Measurements from ENCODE around the gene EFCAB7. TPM values are rescaled to one million over a fixed set of nuclear protein-coding genes. Genes with fewer than 3 reads are reported as not detected.

Gene EFCAB7, protein sequence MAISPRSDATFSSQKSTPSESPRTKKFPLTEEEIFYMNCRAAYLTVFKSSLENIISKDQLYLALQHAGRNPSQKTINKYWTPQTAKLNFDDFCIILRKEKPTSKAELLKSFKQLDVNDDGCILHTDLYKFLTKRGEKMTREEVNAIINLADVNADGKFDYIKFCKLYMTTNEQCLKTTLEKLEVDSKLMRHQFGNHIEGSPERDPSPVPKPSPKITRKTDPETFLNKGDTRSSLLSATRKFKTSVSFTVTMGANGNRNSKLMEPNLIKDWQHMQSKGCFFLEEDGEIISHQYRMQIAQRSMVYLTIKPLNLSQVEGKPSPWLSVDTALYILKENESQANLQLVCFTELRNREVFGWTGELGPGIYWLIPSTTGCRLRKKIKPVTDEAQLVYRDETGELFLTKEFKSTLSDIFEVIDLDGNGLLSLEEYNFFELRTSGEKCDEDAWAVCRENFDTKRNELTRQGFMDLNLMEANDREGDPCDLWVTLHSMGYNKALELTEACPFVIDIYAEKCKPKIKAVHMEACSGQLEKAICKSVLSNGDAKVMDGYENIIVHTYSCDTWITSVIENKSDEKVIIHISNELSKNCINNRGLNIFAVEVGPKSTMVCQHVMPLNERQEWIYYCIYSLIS
- total RNA-seq (1 to 10 TPM; 5.1 to 9.4 TPM), total RNA-seq (8.3 to 14.5 reads per million in 2 donors)

DNA sequence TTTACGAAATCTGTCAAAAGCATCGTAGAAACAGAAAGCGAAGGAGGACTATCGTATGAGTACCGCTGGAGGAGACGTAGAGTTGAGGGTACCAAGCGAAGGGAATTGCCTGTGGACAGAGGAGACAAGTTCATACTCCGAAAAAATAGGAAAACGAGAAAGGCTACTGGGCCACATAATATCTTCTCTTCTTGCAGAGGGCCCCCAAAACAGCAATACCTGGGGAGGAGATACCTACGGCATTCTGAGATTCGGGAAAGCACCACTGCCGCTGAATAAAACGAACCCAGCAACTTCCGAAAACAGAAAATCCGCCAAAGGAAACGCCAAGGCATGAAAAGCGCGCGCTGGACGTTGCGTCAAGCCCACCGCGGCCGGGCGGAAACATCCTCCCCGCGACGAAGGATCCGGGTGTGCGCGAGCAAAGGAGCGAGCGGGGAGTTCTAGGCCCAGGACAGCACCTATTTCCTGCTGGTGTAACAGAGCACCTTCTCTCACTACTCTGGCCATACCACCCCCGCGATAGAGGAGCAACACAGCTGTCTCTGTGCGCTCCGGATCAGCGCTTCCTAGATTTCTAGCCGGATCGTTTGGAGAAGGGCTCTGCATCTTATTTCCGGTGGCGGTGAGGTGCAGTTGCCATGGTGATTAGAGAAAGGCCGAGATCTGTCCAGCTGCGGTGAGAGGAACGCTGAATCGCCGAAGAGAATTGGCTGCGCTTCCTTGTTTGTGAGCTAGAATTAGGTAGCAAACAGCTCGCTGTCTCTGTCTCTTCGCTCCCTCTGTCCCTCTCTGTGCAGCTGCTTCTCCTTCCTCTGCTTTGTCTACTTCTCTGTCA lies at the start of gene EFCAB7, which contains the start of gene ITGB3BP:
Gene EFCAB7, plus strand, starts transcription at position 635 of the 838 bp plus-strand sequence. CDS start 2,048 bp downstream, outside the sequence.
Gene ITGB3BP, minus strand, starts transcription at position 335 of the 838 bp plus-strand sequence. Its CDS starts 92 bp downstream, at position 243.
- ATAC-seq (peak; percentile 89), DNase-seq (peak; percentile 50 to 78 (median 60))
- Mint-ChIP-seq H3K4me3 (peak within 1 kb of the TSS; percentile 97), H3K4me1 (peaks cover 14% of the 10 kb centered on the region), H3K27ac (peak within 1 kb of the TSS; percentile 97), H3K36me3 (ENCODE audit: low read depth) (no peaks in the 10 kb centered on the region), H3K27me3 (no peaks in the 10 kb centered on the region)
- no peaks in the 10 kb centered on the region for H3K9me3 ChIP-seq (ENCODE audit: control insufficient read depth, low read length, poor library complexity, severe bottlenecking)

DNA sequence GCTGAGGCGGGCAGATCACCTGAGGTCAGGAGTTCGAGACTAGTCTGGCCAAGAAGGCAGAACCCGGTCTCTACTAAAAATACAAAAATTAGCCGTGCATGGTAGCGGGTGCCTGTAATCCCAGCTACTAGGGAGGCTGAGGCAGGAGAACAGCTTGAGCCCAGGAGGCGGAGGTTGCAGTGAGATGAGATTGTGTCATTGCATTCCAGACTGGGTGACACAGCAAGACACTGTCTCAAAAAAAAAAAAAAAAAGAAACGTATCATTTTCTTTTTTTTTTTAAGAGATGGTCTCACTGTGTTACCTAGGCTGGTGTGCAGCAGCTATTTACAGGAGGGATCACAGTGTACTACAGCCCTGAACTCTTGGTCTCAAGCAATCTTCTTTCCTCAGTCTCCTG lies 47.6 kb upstream of the EFCAB7 start:
- Mint-ChIP-seq H3K27ac (no peak overlapping the region), H3K4me3 (no peak overlapping the region)

DNA sequence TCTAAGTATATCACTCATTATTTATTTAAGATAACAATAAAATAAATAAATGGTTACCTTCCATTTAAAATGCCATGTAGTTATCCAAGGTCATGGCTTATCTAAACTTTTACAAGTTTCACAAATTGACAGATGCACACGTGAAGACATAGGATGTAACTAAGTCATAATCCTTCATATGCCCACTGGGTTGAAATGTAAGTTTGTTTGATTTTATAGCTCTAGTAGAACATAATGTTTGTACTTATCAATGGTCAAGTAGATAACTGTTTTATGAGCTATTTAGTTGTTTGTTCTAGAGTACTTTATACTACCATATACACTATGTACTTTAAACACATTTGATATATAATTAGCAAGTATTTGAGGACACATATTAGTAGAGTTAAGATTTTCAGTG lies 43.3 kb upstream of the EFCAB7 start:
- ATAC-seq: no peak
- Mint-ChIP-seq H3K4me1 (peaks cover 5% of the 10 kb centered on the region), H3K27me3 (no peaks in the 10 kb centered on the region), H3K4me3 (no peak overlapping the region), H3K27ac (no peak overlapping the region), H3K36me3 (ENCODE audit: low read depth) (peaks cover 4% of the 10 kb centered on the region)
- H3K9me3 ChIP-seq (ENCODE audit: control insufficient read depth, low read length, poor library complexity, severe bottlenecking): no peaks in the 10 kb centered on the region
- no peak for DNase-seq

More for the DNA sequence above, 47.6 kb upstream of the EFCAB7 start:
- H3K36me3 Mint-ChIP-seq (ENCODE audit: low read depth): peaks cover 2% of the 10 kb centered on the region
- DNase-seq (no peak), ATAC-seq (no peak)
- no peaks in the 10 kb centered on the region for H3K9me3 ChIP-seq (ENCODE audit: control insufficient read depth, low read length, poor library complexity, severe bottlenecking)
- H3K4me1 Mint-ChIP-seq: peaks cover 2% of the 10 kb centered on the region
- no peaks in the 10 kb centered on the region for H3K27me3 Mint-ChIP-seq

DNA sequence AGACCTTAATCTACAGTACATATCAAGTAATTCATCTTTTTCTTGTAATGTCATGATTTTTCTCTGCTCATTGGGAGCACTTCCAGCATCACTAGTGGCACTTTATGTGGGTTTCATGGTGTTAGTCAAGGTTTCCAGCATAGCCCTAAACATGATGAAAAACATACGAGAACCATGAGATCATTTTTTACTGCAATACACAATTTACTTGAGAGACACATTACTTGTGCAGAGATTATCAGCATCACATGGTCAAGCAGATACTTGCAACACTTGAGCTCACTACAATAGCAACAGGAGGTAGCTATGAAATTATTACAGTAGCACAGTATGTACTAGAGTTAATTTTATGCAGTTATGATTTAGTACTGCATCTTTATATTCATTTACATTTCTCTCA lies 36.7 kb upstream of the EFCAB7 start:
- Mint-ChIP-seq H3K27me3 (no peaks in the 10 kb centered on the region), H3K27ac (no peak overlapping the region), H3K4me3 (no peak overlapping the region), H3K36me3 (ENCODE audit: low read depth) (peaks cover 4% of the 10 kb centered on the region), H3K4me1 (peaks cover 8% of the 10 kb centered on the region)
- no peak for ATAC-seq
- H3K9me3 ChIP-seq (ENCODE audit: control insufficient read depth, low read length, poor library complexity, severe bottlenecking): no peaks in the 10 kb centered on the region
- no peak for DNase-seq

DNA sequence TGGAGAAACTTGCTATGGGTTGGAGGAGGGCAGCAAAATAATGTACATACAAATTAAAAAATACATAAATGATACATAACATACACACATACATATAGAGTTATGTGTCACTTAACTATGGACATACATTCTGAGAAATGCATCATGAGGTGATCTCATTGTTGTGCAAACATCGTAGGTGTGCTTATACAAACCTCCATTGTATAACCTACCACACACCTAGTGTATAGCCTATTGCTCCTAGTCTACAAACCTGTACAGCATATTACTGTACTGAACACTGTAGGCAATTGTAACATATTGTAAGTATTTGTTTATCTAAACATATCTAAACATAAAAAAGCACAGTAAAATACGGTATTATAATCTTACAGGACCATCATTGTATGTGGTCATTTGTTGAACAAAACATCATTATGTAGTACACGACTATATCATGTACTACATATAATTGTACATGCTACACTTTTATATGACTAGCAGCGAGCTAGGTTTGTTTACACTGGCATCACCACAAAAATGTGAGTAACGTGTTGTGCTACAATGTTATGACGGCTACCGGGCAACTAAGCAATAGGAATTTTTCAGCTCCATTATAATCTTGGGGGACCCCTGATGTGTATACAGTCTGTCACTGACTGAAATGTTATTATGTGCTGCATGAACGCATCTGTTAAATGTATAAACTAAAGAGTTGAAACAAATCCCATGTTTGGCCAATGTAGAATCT lies 35.8 kb upstream of the EFCAB7 start:
- Mint-ChIP-seq H3K4me3 (no peak overlapping the region), H3K4me1 (peaks cover 8% of the 10 kb centered on the region), H3K36me3 (ENCODE audit: low read depth) (peaks cover 4% of the 10 kb centered on the region), H3K27ac (no peak overlapping the region), H3K27me3 (no peaks in the 10 kb centered on the region)
- no peak for DNase-seq
- no peak for ATAC-seq
- H3K9me3 ChIP-seq (ENCODE audit: control insufficient read depth, low read length, poor library complexity, severe bottlenecking): no peaks in the 10 kb centered on the region

DNA sequence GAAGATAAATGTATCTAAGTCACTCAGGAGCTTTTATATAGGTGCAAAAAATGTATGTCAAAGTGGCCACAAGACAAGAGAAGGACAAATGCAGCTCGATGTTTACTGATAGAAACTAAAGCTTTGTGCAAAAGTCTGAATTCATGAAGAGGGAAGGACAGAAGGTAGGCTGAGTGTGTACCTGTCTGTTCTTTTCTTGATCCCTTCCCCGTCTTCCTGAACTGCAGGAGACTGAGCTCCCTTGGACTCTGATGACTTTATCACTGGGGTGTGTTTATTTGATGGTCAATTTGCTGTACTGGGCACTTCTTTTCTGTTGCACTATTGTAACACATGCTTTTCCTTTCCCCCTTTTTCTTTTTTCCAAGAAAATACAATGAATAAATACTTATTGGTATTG lies 25.7 kb upstream of the EFCAB7 start:
- DNase-seq (no peak), ATAC-seq (no peak)
- no peaks in the 10 kb centered on the region for H3K27me3 Mint-ChIP-seq
- H3K4me3 Mint-ChIP-seq: no peak overlapping the region
- no peaks in the 10 kb centered on the region for H3K4me1 Mint-ChIP-seq
- H3K9me3 ChIP-seq (ENCODE audit: control insufficient read depth, low read length, poor library complexity, severe bottlenecking): no peaks in the 10 kb centered on the region
- peaks cover 2% of the 10 kb centered on the region for H3K36me3 Mint-ChIP-seq (ENCODE audit: low read depth)
- no peak overlapping the region for H3K27ac Mint-ChIP-seq

DNA sequence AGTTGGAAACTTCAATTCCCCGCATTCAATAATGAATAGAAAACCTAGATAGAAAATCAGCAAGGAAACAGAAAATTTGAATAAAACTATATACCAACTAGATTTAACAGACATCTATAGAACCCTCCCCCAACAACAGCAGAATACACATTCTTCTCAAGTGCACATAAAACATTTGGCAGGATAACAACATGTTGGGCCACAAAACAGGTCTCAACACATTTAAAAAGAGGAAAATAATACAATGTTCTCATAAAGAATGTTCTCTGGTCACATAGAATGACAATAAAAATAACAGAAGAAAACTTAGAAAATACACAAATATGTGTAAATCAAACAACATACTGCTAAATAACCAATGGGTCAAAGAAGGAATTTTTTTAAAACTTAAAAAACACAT lies 25.2 kb upstream of the EFCAB7 start:
- Mint-ChIP-seq H3K27me3 (no peaks in the 10 kb centered on the region), H3K4me1 (no peaks in the 10 kb centered on the region), H3K27ac (no peak overlapping the region), H3K36me3 (ENCODE audit: low read depth) (peaks cover 2% of the 10 kb centered on the region), H3K4me3 (no peak overlapping the region)
- ATAC-seq (no peak), DNase-seq (no peak)
- H3K9me3 ChIP-seq (ENCODE audit: control insufficient read depth, low read length, poor library complexity, severe bottlenecking): no peaks in the 10 kb centered on the region

DNA sequence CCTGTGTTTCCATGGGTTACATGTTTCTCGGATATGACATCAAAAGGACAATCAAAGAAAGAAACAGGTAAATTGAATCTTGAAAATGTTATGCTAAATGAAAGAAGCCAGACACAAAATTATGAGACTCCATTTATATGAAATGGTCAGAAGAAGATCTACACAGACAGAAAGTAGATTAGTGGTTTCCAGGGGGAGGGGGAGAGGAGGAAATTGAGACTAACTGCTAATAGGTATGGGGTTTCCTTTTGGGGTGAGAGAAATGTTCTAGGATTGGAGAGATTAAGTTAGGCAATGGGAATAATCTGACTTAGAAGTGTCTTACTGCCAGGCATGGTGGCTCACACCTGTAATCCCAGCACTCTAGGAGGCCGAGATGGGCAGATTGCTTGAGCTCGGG lies 22.1 kb upstream of the EFCAB7 start:
- Mint-ChIP-seq H3K27me3 (no peaks in the 10 kb centered on the region), H3K4me3 (no peak overlapping the region), H3K36me3 (ENCODE audit: low read depth) (peaks cover 2% of the 10 kb centered on the region), H3K4me1 (no peaks in the 10 kb centered on the region), H3K27ac (no peak overlapping the region)
- ATAC-seq (no peak), DNase-seq (no peak)
- no peaks in the 10 kb centered on the region for H3K9me3 ChIP-seq (ENCODE audit: control insufficient read depth, low read length, poor library complexity, severe bottlenecking)

DNA sequence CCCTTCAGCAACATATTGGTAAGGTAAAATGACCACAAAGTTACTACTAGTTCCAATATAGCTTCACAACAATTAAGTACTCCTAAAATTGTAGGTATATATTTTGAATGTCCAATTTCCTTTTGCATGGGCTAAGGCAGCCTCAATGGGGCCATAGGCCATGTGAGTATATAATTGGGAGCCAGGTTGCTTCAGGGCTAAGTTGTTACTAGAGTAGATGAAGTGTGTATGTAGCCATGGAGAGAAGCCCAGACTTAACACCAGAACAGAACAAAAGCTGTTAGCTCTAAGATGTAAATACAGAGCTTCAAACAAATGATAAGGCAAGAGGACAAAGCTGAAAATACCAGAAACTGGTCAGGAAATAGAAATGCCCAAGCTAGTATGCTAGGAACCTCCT lies 16.5 kb upstream of the EFCAB7 start:
- no peak overlapping the region for H3K4me3 Mint-ChIP-seq
- no peaks in the 10 kb centered on the region for H3K4me1 Mint-ChIP-seq
- no peak for ATAC-seq
- H3K9me3 ChIP-seq (ENCODE audit: control insufficient read depth, low read length, poor library complexity, severe bottlenecking): no peaks in the 10 kb centered on the region
- peaks cover 2% of the 10 kb centered on the region for H3K36me3 Mint-ChIP-seq (ENCODE audit: low read depth)
- H3K27me3 Mint-ChIP-seq: no peaks in the 10 kb centered on the region
- no peak for DNase-seq
- no peak overlapping the region for H3K27ac Mint-ChIP-seq

DNA sequence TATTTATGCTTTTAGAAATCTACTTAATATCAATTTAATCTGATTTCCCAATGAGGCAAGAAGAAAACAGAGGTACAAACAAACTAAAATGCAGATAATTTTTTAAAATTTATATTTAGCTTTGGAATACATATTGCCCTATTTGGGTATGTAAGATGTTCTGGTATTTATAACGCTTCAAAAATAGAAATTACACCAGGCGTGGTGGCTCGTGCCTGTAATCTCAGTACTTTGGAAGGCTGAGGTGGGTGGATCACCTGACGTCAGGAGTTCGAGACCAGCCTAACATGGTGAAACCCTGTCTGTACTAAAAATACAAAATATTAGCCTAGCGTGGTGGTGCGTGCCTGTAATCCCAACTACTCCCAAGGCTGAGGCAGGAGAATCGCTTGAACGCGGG lies 13.6 kb upstream of the EFCAB7 start:
- H3K9me3 ChIP-seq (ENCODE audit: control insufficient read depth, low read length, poor library complexity, severe bottlenecking): no peaks in the 10 kb centered on the region
- Mint-ChIP-seq H3K27ac (no peak overlapping the region), H3K4me3 (no peak overlapping the region), H3K36me3 (ENCODE audit: low read depth) (peaks cover 2% of the 10 kb centered on the region), H3K27me3 (no peaks in the 10 kb centered on the region), H3K4me1 (peaks cover 3% of the 10 kb centered on the region)
- no peak for DNase-seq
- no peak for ATAC-seq

DNA sequence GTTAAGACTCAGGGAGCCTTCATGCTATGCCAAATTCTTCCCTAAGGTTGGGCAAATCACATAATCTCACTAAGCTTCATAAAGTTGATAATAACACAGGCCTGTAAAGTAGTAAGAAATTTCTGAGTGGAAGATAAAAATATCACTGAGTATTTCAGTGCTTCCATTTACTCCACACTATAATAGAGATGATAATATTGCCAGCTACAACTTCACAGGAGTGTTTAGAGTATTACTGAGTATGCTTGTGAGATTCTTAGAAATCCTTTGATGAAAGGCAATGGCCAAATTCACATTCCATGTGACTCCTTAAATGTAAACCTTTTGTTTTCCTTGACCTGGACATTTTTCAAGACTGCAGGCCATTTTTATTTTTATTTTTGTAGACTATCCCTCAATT lies 10.7 kb upstream of the EFCAB7 start:
- Mint-ChIP-seq H3K4me1 (peaks cover 6% of the 10 kb centered on the region), H3K36me3 (ENCODE audit: low read depth) (peaks cover 2% of the 10 kb centered on the region), H3K27me3 (no peaks in the 10 kb centered on the region), H3K4me3 (no peak overlapping the region), H3K27ac (no peak overlapping the region)
- DNase-seq (no peak), ATAC-seq (no peak)
- no peaks in the 10 kb centered on the region for H3K9me3 ChIP-seq (ENCODE audit: control insufficient read depth, low read length, poor library complexity, severe bottlenecking)

DNA sequence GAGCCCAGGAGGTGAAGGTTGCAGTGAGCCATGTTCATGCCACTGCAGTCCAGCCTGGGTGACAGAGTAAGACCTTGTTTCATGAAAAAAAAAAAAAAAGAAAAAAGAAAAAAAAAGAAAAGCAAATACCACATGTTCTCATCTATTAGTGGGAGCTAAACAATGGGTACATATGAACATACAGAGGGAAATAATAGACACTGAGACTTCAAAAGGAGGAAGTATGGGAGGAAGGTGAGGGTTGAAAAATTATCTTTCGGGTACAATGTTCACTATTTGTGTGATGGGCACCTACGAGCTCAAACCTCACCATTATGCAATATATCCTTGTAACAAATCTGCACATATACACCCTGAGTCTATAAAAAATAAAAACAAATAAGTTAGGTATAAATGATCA lies 6.7 kb upstream of the EFCAB7 start:
- peaks cover 2% of the 10 kb centered on the region for H3K36me3 Mint-ChIP-seq (ENCODE audit: low read depth)
- DNase-seq: no peak
- H3K27me3 Mint-ChIP-seq: no peaks in the 10 kb centered on the region
- no peak overlapping the region for H3K27ac Mint-ChIP-seq
- ATAC-seq: no peak
- H3K9me3 ChIP-seq (ENCODE audit: control insufficient read depth, low read length, poor library complexity, severe bottlenecking): no peaks in the 10 kb centered on the region
- peaks cover 14% of the 10 kb centered on the region for H3K4me1 Mint-ChIP-seq
- H3K4me3 Mint-ChIP-seq: no peak overlapping the region
